DMS153 treated with DMSO at 0.1 percent for 48 hours (cell line): ENCODE data around the gene NDUFAF8.

Experiments
- DNase-seq: peaks from one replicate; lab custom pipeline; 2025; ENCODE audit not compliant: unreplicated experiment; lab: John Stamatoyannopoulos, UW

Gene NDUFAF8

GRCh38 chr17:81267390-81268067 is 28.4 kb downstream of the NDUFAF8 start:
- DNase-seq: no peak

- DNase-seq: no peak
These were observed 31.2 kb downstream of the NDUFAF8 start for GRCh38 chr17:81270279-81270678.

DNA sequence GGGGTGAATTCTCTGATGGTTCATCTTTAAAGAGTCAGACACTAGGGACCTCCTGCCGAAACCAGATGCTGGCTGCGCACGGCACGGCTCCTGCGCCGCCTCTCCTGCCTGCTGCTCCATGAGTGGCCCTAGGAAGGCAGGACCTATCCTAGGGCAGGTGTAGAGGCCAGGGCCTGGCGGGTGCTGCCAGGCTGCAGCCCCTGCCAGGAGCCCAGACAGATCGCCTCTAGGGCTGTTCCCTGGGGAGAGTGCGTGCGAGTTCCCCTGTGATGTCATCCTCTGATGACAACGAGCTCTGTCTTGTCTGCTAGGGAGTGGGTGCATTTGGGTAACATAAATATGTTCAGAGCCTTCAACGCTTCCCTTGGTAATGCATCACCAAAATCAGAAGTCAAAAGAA is 32.1 kb downstream of the NDUFAF8 start:
- no peak for DNase-seq

DNA sequence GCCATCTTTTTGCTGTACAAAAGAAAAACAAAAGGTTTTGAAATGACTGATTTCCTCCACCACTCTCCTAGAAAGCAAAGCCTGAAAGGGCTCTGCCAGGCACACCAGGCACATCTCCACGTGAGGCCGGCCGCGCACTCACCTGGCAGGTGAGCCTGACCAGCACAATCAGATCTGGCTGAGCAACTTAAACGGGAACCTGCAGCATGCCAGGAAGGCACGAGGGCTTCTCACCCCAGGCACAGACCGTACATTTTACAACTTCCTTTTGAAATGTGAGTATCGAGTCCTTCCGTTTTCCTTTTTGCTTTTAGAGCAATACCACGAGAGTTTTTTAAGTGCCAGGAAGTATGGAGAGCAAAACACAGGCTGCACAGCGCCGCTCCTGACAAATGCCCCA is 33.5 kb downstream of the NDUFAF8 start:
- DNase-seq: peak; percentile 26

GRCh38 chr17:81273698-81274470 is 34.8 kb downstream of the NDUFAF8 start:
- no peak for DNase-seq

DNA sequence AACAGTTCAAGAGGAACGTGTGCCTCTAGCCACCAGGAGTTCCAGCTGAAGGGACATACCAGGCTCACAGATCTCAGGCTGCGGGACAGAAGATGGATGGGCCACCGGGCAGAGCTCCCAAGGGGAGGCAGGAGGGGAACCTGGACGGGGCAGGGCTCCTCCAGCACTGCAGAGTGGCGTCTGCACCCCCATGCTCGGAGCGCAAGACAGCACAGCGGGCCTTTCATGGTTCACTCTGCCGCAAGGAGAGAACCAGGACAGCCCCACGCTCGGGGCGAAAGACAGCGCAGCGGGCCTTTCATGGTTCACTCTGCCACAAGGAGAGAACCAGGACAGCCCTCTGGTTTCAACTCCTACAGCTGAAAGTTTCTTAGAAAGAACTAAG is 35.3 kb downstream of the NDUFAF8 start:
- no peak for DNase-seq

- no peak for DNase-seq
These were observed 37.7 kb downstream of the NDUFAF8 start for GRCh38 chr17:81276781-81277180.

DNA sequence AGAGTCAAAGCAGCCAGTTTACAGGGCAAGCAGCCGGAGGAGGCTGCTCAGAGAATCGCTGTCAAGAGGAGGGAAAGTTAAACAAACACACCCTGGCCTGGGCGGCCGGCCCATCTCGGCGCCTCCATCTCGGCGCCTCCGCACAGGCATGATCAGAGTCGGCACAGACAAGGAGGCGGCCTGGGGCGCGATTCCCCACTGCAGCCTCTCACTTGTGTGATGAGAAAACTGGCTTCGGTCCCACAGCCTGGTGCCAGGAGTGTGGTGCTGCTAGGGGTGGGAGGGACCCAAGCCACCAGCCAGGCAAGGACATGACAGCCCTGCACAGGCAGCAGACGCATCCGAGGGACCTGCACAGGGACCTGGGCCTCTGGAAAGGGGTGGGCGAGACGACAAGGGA is 38.3 kb downstream of the NDUFAF8 start:
- peak; percentile 83 for DNase-seq

GRCh38 chr17:81277946-81278693 is 39.0 kb downstream of the NDUFAF8 start:
- no peak for DNase-seq

DNA sequence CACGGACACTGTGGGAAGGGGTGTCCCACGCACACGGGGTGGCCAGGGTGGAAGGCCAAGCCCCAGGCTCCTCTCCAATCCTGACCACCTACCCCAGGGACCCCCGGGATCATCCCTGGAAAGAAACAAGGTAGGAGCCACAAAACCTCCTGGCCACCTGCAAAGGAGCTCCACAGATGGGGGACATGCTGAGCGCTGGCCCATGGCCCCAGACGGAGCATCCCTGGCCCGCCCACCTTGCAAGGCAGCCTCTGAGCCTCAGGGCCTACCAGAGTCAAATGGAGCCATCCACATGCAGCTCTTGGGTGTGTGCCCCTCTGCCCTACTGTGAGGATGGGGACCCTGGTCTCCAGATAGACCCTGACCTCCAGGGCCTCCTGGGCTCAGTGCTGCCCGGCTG is 39.7 kb downstream of the NDUFAF8 start:
- no peak for DNase-seq

DNA sequence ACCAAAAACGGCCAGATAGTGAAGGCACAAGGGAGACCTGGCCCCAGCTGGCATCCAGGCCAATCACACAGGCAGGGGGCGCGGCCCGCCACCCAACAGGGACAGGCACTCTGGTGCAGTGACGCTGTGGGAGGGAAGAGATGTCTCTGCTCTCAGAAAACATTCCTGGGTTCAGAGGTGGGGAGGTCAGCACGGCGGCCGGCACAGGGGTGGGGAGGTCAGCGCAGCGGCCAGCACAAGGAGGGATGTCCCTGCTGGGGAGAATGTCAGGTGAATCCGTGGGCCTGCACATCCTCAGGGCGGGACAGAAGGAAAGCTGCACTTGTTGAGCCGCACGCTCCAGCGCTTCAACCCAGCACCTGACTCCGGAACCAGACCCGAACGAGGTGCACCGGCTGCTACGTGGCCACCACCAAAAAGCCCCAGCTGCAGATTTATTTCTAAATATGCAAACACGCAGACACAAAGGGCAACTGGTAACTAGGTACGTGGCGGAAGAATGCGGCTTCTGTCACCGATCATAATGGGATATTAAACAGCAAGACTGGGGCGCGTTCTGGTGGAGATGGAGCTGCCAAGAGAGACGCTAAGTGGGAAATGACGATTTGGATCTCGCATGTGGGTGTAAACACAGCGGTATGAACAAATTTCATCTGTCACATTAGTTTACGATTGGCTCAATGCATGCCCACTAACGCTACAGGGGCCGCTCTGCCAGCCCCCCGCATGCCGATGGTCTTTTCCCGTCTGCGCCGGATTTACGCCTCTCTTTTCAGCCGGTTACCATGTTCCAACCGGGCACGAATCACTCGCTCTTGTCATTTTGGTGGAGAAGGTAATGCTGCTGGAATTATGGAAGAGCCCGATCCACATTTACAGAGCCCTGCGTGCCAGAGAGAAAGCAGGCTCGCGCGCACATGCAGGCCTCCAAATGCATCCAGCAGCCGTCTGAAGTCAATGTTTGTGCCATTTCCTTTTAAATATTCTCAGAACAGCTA is 40.5 kb downstream of the NDUFAF8 start:
- no peak for DNase-seq

DNA sequence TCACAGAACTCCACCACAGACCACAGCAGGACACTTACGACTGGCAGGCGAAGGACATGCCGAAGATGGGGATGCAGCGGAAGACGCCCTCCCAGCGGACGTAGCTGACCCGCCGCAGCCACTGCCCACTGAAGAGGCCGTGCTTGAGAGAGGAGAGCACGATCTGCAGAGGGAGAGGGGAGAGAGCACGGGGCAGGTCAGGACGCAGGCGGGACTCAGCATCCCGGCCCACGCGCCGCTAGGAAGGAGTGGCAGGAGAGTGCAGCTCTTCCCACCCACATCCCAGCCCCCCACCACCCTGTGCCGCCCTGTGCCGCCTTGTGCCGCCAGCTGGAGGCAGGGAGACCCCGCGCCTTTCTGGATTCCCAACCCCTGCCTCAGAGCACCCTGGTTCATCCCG is 41.5 kb downstream of the NDUFAF8 start:
- no peak for DNase-seq

GRCh38 chr17:81282141-81282540 is 43.0 kb downstream of the NDUFAF8 start:
- DNase-seq: no peak

- DNase-seq: no peak
These were observed 43.8 kb downstream of the NDUFAF8 start for GRCh38 chr17:81282876-81283275.

DNA sequence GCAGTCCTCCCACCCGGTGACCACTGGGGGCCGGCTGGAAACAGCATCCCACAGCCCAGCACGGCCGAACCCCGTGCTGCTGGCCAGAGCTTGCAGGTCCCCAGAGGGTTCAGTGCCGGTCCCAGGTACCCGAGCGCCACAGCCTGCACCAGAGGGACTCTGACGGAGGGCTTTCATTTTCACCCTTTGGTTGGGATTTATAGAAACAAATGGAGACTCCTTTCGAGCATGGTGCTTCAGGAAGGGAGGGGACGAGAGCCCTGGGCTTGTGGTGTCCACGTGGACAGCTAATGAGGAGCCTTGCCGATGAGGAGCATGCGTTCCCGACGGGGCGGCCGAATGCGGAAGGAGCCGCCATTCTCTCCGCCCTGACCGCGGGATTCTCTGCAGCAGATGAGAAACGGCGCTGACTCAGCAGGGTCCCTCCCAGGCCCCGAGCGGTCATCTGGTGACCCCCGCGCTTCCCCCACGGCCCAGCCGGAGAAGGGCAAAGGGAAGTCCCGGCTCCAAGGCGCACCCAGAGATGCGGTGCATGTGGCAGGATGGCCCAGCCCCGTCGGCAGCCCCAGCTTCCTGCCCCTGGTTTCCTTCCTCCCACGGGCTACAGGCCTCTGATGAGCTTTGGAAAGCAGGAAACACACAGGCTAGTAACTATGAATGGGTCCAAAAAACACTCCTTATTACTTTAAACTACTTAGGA is 46.2 kb downstream of the NDUFAF8 start:
- DNase-seq: no peak

DNA sequence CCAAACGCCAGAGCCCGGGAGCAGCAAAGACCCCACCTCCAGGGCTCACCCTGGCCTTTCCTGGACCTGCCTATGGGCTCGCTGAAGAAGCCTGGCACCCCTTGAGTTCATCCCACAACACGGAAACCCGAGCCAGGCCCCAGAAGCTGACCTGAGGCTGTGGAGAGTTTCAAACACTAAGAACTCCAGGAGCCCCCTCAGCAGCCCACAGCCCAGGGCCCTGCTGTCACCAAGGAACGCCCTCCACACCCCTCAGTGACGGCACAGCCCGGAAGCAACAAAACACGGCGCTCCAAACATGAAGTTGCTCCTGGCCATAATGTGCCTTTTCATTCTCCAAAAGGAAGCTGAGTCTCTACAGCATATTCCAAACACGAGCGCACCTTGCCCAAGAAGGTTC is 46.8 kb downstream of the NDUFAF8 start:
- DNase-seq: no peak

- DNase-seq: no peak
These were observed 47.5 kb downstream of the NDUFAF8 start for GRCh38 chr17:81286491-81287145.

DNA sequence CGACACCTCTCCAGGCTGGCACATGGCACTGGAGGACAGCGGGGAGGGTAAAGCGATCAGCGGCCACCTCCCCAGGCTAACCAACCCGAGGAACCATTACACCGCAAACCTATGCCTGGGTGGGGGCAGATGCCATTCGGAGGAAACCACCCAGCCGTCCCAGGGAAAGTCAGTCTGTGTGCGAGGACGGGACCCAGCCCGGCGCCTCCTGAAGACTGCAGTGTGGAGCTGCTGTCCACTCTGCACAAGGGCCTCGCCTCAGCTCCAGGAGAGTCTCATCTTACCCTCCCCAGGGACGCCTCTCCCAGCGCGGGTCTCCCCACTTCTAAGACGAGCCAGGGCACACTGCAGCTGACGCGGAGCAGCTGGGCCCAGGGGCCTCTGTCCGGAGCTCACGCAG is 48.0 kb downstream of the NDUFAF8 start:
- no peak for DNase-seq

- no peak for DNase-seq
These were observed 48.8 kb downstream of the NDUFAF8 start for GRCh38 chr17:81287741-81288430.
